GM18511 (cell line): ENCODE data around the gene FUS.

ENCODE experiments used
- ATAC-seq: cut with Tn5 transposase; IDR thresholded peaks from one replicate; pipeline ENCODE4 v1.9.1; 2021; ENCODE audit warnings: mild to moderate bottlenecking, moderate library complexity; ENCODE audit not compliant: unreplicated experiment

The FUS gene

DNA sequence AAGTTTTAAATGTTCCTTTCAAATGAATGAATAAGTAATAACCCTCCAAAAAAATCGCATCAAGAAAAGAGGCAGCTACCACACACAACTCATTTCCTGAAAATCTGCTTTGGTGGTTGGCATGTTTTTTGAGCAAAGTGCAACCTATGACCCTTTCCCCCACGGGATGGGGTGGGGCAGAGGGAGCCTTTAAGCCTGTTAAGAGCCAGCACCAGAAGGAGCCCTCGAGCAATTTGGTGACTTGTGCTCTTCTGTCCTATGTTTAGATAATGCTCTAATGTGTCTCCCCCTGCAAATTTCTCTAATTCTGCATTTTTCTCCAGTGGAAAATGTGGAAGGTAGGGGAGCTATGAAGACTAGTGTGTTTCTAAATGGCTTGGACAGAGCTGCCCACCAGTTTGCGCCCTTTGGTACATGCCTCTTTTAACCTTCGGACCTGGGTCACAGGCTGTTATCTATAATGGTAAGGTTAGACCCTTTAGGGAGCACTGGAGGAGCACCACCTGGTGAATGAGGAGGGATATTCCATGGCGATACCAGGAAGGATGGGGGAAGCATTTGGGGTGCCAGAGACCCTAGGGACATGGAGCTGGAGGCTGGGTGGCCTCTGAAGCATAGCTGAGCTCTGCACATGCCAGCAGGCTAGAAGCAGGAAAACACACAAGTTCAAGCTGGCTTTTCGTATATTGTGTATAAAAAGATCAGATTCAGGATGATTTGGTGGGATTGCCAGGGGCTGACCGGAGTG lies 21.1 kb downstream of the FUS start:
- no peak for ATAC-seq

DNA sequence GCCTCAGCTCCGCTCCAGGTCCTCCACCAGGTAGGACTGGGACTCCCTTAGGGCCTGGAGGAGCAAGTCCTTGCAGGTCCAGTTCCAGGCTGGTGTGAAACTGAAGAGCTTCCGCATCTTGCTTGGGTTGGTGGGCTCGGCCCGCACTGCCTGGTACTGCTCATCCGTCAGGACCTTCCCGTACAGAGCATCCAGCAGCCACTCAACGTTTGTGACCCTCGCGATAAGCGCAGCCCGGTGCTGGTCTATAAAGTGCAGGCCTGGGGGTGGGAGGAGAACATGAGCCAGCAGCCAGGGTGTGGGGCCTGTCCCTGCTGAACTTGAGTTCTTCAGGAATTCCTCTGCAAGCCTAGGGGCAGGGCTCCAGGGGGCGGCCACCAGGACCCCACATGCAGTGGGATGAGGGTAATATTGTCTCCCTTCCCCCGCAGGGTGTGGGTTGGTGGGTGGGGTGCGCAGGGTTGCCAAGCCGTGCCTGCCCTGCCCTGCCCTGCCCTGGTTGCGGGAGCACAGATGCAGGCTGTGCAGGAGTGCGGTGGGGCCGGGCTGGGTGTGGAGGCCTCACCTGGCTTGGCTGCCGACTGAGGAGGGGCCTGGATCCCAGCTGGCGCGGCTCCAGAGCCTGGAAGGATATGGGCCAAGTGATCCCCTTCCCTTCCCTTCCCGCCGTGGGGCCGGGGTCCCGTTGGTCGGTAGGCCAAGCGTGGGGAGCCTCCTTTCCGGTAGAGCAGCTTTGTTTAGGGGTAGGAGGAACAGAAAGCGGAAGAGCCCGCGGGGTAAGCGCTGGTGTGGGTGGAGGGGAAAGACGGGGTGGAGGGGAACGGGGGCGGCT lies 21.9 kb downstream of the FUS start:
- ATAC-seq, result peak; percentile 70

DNA sequence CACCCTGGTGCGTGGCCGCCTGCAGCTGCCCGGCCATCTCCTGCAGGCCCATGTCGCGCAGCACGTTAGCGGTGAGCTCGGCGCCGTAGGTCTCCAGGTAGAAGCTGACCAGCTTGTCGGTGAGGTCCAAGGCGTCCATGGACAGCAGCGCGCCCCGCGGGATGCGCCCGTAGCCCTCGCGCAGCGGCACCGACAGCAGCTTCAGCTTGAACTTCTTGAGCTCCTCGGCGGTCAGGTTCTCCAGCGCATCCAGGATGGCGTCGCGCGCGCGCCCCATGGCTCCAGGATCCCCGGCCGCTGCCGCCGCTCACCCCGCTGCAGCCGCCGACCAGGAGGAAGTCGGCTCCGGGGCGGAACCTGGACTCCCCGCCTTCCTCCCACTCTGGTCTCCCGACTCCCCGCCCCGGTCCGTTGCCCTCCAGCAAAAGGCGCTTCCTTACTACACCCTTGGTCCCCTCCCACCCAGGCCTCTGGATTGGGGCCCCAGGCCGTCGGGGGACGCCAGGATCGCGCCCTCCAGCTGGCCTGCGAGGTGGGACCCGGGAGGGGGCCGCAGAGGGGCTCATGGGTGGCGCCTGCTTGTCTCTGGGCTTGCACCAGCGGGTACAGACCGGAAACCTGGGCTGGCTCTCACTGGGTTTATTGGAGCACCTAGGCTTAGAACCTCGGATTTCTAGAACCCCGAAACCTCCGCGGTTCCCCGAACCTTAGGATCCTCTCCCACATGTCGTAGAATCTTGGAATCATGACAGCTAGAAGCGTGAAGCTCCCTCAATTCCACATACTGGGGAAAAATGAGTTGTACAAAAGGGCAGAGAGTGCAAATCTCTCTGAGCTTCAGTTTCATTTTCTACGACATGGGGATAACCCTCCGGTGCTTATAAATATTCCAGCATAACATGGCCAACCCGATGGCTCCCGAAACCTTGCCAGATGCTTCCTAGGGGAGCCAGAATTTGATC lies 22.8 kb downstream of the FUS start, which contains the start of gene PYCARD:
Gene PYCARD (minus strand): TSS at position 347 of the 962 bp plus-strand sequence. CDS start 70 bp downstream, at position 277.
- ATAC-seq, result peak; percentile 50

DNA sequence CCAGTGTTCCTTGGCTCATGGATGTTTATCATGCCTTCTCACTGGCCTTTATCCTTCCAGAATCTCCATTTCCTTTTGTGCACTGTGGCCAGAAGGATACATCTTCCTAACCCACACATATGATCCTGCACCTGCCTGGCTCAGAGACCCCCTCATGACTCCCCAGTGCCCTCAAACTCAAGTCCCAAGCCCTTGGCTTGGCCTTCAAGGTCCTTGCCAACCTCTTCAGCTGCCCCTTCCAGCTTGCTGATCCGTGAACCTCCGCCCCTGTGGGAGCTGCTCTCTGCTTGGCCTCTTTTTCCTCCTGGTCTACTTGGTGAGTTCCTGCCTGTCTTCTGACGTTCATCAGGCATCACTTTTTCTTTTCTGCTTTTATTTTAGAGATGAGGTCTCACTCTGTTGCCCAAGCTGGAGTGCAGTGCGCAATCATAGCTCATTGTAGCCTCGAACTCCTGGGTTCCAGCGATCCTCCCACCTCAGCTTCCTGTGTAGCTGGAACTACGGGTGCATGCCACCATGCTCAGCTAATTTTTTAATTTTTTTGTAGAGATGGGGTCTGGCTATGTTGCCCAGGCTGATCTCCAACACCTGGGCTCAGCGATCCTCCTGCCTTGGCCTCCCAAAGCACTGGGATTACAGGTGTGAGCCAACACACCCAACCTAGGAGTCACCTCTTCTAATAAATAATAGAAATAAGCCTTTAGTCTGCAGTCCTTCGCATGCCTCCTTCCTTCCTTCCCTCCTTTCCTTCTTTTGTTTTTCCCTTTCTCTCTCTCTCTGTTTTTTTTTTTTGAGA lies 25.1 kb downstream of the FUS start:
- ATAC-seq, result no peak

DNA sequence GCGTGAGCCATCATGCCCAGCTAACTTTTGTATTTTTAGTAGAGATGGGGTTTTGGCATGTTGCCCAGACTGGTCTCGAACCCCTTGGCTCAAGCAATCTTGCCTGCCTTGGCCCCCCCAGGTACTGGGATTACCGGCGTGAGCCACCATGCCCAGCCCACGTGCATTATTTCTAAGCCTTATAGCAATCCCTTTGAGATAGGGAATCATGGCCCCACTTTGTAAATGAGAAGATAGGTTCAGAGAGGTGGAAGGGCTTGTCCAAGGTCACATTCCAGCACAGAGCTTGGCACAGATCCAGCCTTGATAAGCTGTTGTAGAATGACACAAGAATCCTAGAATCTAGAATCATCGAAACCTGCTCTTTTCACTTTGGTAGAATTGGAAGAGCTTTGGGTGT lies 26.8 kb downstream of the FUS start:
- ATAC-seq, result no peak

DNA sequence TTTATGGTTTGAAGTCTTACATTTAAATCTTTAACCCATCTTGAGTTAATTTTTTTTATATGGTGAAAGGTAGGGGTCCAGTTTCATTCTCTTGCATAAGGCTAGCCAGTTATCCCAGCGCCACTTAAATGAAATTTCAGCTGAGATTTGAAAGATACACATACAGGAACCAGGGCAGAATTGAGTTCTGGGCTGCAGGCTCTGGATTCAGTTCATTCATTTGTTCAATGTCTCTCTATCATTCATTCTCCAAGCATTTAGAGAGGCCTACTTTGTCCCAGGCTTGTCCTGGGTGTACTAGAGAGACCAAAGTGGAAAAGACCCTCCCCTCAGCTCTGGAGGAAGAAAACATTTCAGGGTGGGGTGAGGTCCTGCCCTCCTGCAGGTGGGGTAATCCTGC lies 33.4 kb downstream of the FUS start:
- no peak for ATAC-seq

DNA sequence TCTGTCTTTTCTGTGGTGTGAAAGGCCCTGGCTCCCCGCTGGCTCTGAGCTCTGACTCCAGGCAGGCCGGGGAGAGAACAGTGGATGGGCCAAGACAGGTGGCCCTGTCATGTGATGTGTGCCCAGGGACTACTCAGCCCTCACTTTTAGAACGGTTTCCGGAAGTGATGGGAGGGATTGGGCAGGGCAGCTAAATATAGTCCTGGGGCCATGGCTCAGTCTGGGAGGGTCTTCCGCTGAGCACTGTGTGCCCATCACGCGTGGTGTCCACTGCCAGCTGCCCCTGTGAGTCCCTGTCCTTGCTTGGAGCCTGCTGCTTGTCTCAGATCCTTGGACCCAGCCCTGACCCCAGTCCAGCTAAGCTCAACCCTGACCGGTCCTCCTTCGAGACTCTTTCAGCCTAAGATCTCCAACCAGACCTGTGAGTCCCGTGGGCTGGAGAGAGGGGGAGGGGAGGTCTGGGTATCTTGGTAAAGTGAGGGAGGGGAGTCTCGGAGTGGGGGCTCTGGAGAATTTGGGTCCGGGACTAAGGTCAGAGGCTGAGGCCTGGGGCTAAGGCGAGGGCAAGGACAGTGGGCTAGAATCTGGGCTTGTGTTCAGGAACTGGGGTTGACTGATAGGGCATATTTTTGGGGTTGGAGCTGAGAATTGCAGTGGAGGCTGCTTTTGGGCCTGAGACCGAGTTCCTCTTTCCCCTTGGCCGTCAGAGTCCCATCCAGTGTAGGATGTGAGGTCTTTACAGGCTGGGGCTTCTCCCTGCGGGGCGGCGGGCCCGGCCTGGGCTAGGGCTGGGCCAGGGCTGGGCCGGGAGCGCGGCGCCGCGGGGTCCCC lies 34.2 kb downstream of the FUS start, which contains the start of gene TRIM72:
Gene TRIM72 (plus strand): TSS at position 243 of the 831 bp plus-strand sequence. CDS start 620 bp downstream, outside the sequence.
- ATAC-seq, result no peak

DNA sequence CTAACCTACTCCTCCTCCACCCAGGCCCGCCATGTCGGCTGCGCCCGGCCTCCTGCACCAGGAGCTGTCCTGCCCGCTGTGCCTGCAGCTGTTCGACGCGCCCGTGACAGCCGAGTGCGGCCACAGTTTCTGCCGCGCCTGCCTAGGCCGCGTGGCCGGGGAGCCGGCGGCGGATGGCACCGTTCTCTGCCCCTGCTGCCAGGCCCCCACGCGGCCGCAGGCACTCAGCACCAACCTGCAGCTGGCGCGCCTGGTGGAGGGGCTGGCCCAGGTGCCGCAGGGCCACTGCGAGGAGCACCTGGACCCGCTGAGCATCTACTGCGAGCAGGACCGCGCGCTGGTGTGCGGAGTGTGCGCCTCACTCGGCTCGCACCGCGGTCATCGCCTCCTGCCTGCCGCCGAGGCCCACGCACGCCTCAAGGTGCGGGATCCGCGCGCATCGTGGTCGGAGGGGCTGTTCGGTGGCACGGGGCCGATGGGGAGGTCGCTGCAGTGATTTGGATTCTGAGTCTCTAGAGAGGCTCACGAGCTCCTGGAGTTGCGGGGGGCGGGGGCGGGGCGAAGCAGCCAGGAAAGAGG lies 34.9 kb downstream of the FUS start:
- no peak for ATAC-seq

DNA sequence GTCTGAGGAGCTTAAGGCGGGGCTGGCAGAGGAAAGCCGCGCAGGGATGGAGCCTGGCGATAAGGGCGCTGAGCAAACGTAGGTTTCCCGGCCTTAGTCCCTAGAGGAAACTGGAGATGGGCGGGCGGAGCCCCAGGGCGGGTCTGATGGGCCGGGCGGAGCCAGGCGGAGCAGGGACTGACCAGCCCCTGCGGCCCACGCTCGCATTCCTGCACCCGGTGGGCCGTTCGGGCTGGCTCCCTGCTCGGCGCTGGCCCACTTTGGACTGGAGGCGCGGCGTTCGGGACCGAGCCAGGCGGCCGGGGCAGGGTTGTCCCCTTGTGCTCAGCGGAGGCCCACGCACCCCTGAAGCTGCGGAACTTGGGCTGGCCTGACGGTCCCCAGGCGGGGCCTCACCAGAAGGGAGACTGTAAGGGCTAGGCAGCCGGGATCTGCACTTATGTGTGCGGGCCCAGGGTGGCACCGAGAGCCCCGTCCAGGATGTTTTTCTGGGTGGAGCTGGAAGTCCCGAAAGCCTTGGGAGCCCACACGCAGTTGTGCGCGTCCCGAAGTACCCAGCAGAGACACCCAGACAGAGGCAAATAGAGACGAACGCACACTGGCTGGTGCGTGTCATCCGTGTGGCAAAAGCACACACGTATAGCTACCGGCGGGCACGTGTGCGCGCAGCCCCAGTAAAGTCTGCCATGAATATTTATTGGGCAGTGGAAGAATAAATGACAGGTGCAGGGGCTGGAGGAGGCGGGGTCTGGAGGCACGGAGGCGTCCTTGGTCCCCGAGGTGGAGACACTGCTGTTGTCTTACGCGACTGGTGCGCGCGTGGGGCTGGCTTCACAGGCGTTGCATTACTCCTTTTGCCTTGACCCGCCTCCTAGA lies 35.6 kb downstream of the FUS start:
- ATAC-seq, result no peak

DNA sequence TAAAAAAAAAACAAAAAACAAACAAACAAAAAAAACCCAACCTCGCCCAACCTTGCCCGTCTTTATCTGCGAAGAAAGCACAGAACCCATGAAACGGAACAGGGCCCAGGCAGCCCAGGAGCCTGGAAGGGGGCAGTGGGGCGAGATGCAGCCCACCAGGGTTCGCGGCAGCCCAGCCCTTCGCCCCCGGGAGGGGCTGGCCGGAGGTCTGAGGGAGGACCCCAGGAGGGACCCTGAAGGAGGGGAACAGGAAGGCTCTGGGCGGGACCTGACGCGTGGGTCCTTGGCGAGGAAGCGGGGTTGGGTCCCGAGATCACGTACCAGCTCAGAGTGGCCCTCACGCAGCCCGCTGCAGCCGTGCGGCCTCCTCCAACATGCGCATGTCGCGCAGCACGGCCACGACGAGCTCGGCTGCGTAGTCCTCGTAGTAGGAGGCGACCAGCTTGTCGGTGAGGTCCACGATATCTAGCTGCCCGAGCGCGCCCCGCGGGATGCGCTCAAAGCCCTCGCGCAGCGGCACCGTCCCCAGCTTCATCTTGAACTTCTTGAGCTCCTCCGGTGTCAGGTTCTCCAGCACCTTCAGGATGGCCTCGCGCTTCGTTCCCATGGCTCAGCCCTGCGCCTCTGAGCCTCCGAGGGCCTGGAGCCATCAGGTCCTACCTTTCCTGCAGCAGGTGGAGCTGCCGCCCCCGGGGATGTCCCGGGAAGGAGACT lies 36.6 kb downstream of the FUS start, which contains the start of gene PYDC1:
Gene PYDC1 (minus strand): TSS at position 714 of the 714 bp plus-strand sequence. CDS start 107 bp downstream, at position 607.
- no peak for ATAC-seq

DNA sequence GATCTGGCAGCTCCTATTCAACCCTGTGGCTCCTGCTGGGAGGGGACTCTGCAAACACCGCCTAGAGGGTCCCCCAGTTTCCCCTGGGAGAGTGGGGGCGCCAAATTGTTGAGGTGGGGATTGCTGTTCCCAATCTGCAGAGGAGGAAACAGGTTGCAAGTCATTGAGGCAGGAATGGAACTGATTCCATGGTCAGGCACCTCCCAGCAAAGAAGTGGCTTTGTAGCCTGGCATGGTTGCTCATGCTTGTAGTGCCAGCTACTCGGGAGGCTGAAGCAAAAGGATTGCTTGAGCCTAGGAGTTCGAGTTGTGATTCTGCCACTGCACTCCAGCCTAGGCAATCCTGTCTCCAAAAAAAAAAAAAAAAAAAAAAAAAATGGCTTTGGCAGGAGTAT lies 37.2 kb downstream of the FUS start:
- no peak for ATAC-seq

DNA sequence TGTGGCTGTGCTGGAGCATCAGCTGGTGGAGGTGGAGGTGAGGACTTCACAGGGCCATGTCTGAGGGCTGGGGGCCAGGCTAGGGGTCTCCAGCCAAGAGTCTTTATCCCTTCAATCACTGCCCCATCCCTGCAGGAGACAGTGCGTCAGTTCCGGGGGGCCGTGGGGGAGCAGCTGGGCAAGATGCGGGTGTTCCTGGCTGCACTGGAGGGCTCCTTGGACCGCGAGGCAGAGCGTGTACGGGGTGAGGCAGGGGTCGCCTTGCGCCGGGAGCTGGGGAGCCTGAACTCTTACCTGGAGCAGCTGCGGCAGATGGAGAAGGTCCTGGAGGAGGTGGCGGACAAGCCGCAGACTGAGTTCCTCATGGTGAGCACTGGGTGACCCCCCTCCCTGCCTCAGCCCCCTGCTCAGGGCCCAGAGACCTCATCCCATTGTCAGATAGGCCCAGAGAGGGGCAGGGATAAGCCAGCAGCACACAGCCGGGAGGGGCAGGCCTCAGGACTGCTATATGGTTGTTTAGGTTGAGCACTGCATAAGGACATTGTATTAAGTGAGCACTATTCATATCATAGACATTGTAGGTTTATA lies 39.3 kb downstream of the FUS start:
- ATAC-seq, result no peak

DNA sequence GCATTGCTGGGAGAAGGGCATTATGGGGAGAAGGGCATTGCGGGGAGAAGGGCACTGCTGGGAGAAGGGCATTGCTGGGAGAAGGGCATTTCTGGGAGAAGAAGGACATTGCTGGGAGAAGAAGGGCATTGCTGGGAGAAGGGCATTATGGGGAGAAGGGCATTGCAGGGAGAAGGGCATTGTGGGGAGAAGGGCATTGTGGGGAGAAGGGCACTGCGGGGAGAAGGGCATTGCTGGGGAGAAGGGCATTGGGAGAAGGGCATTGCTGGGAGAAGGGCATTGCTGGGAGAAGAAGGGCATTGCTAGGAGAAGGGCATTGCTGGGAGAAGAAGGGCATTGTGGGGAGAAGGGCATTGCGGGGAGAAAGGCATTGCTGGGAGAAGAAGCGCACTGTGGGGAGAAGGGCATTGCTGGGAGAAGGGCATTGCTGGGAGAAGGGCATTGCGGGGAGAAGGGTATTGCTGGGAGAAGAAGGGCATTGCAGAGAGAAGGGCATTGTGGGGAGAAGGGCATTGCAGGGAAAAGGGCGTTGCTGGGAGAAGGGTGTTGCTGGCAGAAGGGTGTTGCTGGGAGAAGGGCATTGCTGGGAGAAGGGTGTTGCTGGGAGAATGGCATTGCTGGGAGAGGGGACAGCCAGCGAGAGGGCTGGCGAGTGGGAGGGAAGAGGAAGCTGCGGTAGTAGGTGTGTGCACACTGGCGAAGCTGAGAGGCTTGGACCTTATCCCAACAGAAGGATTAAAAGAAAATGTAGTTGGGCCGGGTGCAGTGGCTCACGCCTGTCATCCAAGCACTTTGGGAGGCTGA lies 41.6 kb downstream of the FUS start:
- ATAC-seq, result no peak

DNA sequence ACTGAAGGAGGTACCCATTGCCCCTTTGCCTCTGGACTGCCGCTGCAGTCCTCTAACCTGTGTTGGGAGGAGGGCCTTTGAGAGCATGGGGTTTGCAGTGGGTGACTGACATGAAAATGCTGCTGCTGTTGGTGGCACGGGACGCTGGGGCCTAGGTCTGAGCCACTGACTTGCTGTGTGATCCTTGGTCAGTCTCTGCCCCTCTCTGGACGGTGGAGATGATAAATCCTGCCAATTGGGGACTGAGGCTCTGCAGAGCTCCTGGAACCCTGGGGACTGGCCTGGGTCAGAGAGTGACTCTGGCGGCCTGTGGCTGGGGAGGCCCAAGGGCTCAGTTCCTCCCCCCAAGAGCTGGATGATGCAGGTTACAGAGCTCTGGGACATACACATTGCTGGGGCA lies 43.1 kb downstream of the FUS start:
- ATAC-seq, result no peak

DNA sequence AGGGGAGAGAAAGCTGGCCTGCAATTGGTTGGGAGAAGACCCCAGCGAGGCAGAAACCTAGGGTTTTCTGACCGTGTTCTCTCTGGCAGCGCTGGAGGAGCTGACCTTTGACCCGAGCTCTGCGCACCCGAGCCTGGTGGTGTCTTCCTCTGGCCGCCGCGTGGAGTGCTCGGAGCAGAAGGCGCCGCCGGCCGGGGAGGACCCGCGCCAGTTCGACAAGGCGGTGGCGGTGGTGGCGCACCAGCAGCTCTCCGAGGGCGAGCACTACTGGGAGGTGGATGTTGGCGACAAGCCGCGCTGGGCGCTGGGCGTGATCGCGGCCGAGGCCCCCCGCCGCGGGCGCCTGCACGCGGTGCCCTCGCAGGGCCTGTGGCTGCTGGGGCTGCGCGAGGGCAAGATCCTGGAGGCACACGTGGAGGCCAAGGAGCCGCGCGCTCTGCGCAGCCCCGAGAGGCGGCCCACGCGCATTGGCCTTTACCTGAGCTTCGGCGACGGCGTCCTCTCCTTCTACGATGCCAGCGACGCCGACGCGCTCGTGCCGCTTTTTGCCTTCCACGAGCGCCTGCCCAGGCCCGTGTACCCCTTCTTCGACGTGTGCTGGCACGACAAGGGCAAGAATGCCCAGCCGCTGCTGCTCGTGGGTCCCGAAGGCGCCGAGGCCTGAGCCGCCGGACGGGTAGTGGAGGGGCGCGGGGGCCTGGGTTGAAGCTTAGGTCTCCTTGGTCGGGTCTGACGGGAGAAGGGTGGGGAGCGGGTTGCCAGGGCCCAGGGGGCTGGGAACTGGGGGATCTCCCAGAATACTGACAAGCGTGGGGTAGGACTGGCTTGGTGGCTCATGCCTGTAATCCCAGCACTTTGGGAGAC lies 44.4 kb downstream of the FUS start:
- ATAC-seq, result no peak
